ENCODE measurements around the gene PGK1. TPM values are rescaled to one million over a fixed set of nuclear protein-coding genes. Genes with fewer than 3 reads are reported as not detected.

PGK1 gene
- total RNA-seq, 1 experiment from 2014 or later, result 391 TPM

GRCh38 chrX:78109458-78109857, 5.4 kb downstream of the PGK1 start:
- Mint-ChIP-seq H3K4me1 (ENCODE audit: low read depth, unreplicated experiment) (peaks cover 13% of the 10 kb centered on the region), H3K27me3 (ENCODE audit: insufficient read depth, unreplicated experiment) (no peaks in the 10 kb centered on the region), H3K9me3 (ENCODE audit: unreplicated experiment) (no peaks in the 10 kb centered on the region), H3K36me3 (ENCODE audit: insufficient read depth, unreplicated experiment) (peaks cover 69% of the 10 kb centered on the region), H3K27ac (ENCODE audit: unreplicated experiment) (no peak overlapping the region), H3K4me3 (ENCODE audit: unreplicated experiment) (no peak overlapping the region)
- no peak for TF ChIP-seq CTCF (IDR thresholded peaks at IDR 0.05; ENCODE audit: insufficient read depth in 1 of 2, low read depth in 1 of 2, low read length in 1 of 2, severe bottlenecking in 1 of 2, unreplicated experiment in 1 of 2)
- BruUV-seq (replicated peaks), result no TSS peak
- CTCF ChIA-PET, result no interaction called here
- no peak overlapping the region for H3K4me3 ChIP-seq (ENCODE audit: low read depth, low read length)
- no peaks in the 10 kb centered on the region for H3K27me3 ChIP-seq (replicated peaks; ENCODE audit: control insufficient read depth, insufficient read depth, low read length)
- POLR2A ChIA-PET, result no interaction called here
- peaks cover 2% of the 10 kb centered on the region for H3K36me3 ChIP-seq (ENCODE audit: control insufficient read depth, insufficient read depth, low read length)
- no peaks in the 10 kb centered on the region for H3K4me1 ChIP-seq
- intact Hi-C loops (cut with micrococcal nuclease; ENCODE audit: unreplicated experiment), result loop anchor here (10.0 kb wide), 1 partner anchor 325 kb away; the partner anchor contains the start of gene ATRX
- no peak for DNase-seq
- H3K9me3 ChIP-seq, result no peaks in the 10 kb centered on the region

- no peaks in the 10 kb centered on the region for H3K27me3 Mint-ChIP-seq (ENCODE audit: insufficient read depth, unreplicated experiment)
- no peaks in the 10 kb centered on the region for H3K27me3 ChIP-seq (replicated peaks; ENCODE audit: control insufficient read depth, insufficient read depth, low read length)
- H3K9me3 ChIP-seq, result no peaks in the 10 kb centered on the region
- H3K36me3 ChIP-seq (ENCODE audit: control insufficient read depth, insufficient read depth, low read length), result peaks cover 2% of the 10 kb centered on the region; the same call in 1 of the 2 replicates
- BruUV-seq (replicated peaks), result no TSS peak
- peaks cover 68% of the 10 kb centered on the region for H3K36me3 Mint-ChIP-seq (ENCODE audit: insufficient read depth, unreplicated experiment)
- no peak for DNase-seq
- CTCF ChIA-PET, result no interaction called here
- H3K27ac Mint-ChIP-seq (ENCODE audit: unreplicated experiment), result no peak overlapping the region
- TF ChIP-seq CTCF (IDR thresholded peaks at IDR 0.05; ENCODE audit: insufficient read depth in 1 of 2, low read depth in 1 of 2, low read length in 1 of 2, severe bottlenecking in 1 of 2, unreplicated experiment in 1 of 2), result no peak
- no peaks in the 10 kb centered on the region for H3K9me3 Mint-ChIP-seq (ENCODE audit: unreplicated experiment)
- H3K4me3 ChIP-seq (ENCODE audit: low read depth, low read length), result no peak overlapping the region
- H3K4me3 Mint-ChIP-seq (ENCODE audit: unreplicated experiment), result no peak overlapping the region
- POLR2A ChIA-PET, result no interaction called here
- H3K4me1 Mint-ChIP-seq (ENCODE audit: low read depth, unreplicated experiment), result peaks cover 13% of the 10 kb centered on the region
- H3K4me1 ChIP-seq, result no peaks in the 10 kb centered on the region
- intact Hi-C loops (cut with micrococcal nuclease; ENCODE audit: unreplicated experiment), result no loop called here
Observed at GRCh38 chrX:78111140-78111931, 7.3 kb downstream of the PGK1 start.

- no peaks in the 10 kb centered on the region for H3K4me1 Mint-ChIP-seq (ENCODE audit: low read depth, unreplicated experiment)
- no peaks in the 10 kb centered on the region for H3K27me3 Mint-ChIP-seq (ENCODE audit: insufficient read depth, unreplicated experiment)
- no peak overlapping the region for H3K4me3 Mint-ChIP-seq (ENCODE audit: unreplicated experiment)
- Histone ChIP-seq H3K4me1 (no peaks in the 10 kb centered on the region), H3K27me3 (replicated peaks; ENCODE audit: control insufficient read depth, insufficient read depth, low read length) (no peaks in the 10 kb centered on the region), H3K36me3 (ENCODE audit: control insufficient read depth, insufficient read depth, low read length) (peaks cover 3% of the 10 kb centered on the region; the same call in 1 of the 2 replicates), H3K4me3 (ENCODE audit: low read depth, low read length) (no peak overlapping the region), H3K9me3 (no peaks in the 10 kb centered on the region)
- BruUV-seq (replicated peaks), result no TSS peak
- no peak overlapping the region for H3K27ac Mint-ChIP-seq (ENCODE audit: unreplicated experiment)
- no peak for DNase-seq
- peaks cover 87% of the 10 kb centered on the region for H3K36me3 Mint-ChIP-seq (ENCODE audit: insufficient read depth, unreplicated experiment)
- no peak for TF ChIP-seq CTCF (IDR thresholded peaks at IDR 0.05; ENCODE audit: insufficient read depth in 1 of 2, low read depth in 1 of 2, low read length in 1 of 2, severe bottlenecking in 1 of 2, unreplicated experiment in 1 of 2)
- ChIA-PET CTCF (no interaction called here), POLR2A (no interaction called here)
- intact Hi-C loops (cut with micrococcal nuclease; ENCODE audit: unreplicated experiment), result no loop called here
- H3K9me3 Mint-ChIP-seq (ENCODE audit: unreplicated experiment), result no peaks in the 10 kb centered on the region
Observed at GRCh38 chrX:78116365-78116764, 12.3 kb downstream of the PGK1 start.
